NB4 (cell line): ENCODE results near the gene SMYD3.

Source experiments
- DNase-seq: peaks from one replicate; pipeline ENCODE4 v3.0.0; 2010; ENCODE audit warnings: low read depth
- H3K4me3 ChIP-seq: one replicate; pipeline ENCODE4 v1.5.1; 2011; ENCODE audit warnings: mild to moderate bottlenecking, low read depth, low read length, moderate library complexity
- CTCF ChIP-seq: IDR thresholded peaks from one replicate; pipeline ENCODE4 v1.5.1; 2012; ENCODE audit warnings: low read depth, low read length
- MAX ChIP-seq: IDR thresholded peaks from 2 replicates; pipeline ENCODE4 v1.6.1; 2011; ENCODE audit warnings: low read depth, low read length
- MYC ChIP-seq: IDR thresholded peaks from 2 replicates; pipeline ENCODE4 v1.6.1; 2011; ENCODE audit warnings: low read depth, low read length
- POLR2A ChIP-seq: IDR thresholded peaks from 2 replicates; pipeline ENCODE4 v1.6.1; 2011; ENCODE audit warnings: mild to moderate bottlenecking; ENCODE audit not compliant: insufficient read length; ENCODE audit errors: extremely low read depth

SMYD3 gene

GRCh38 chr1:245800901-245801605 is 706.0 kb downstream of the SMYD3 start:
- no peak for TF ChIP-seq MYC
- TF ChIP-seq MAX = no peak
- no peak for TF ChIP-seq CTCF
- TF ChIP-seq POLR2A = no peak
- DNase-seq = no peak
- H3K4me3 ChIP-seq = no peak overlapping the region

GRCh38 chr1:245798349-245798711 is 708.7 kb downstream of the SMYD3 start:
- no peak for DNase-seq
- TF ChIP-seq POLR2A = no peak
- no peak for TF ChIP-seq MAX
- TF ChIP-seq MYC = no peak
- TF ChIP-seq CTCF = no peak
- H3K4me3 ChIP-seq = no peak overlapping the region

- TF ChIP-seq POLR2A = no peak
- peak; percentile 54 for TF ChIP-seq CTCF
- peak; percentile 47 for DNase-seq
- H3K4me3 ChIP-seq = no peak overlapping the region
These were observed 709.3 kb downstream of the SMYD3 start for GRCh38 chr1:245797592-245798348.

- no peak for DNase-seq
- H3K4me3 ChIP-seq = no peak overlapping the region
- TF ChIP-seq CTCF = no peak
- TF ChIP-seq POLR2A = no peak
- no peak for TF ChIP-seq MYC
- TF ChIP-seq MAX = no peak
These were observed 715.4 kb downstream of the SMYD3 start for GRCh38 chr1:245791410-245792312.

GRCh38 chr1:245790441-245790840 is 716.6 kb downstream of the SMYD3 start:
- DNase-seq = no peak
- TF ChIP-seq MYC (no peak), MAX (no peak), POLR2A (no peak), CTCF (no peak)
- H3K4me3 ChIP-seq = no peak overlapping the region
